ENCODE measurements around the gene PLXDC2. TPM values are rescaled to one million over a fixed set of nuclear protein-coding genes. Genes with fewer than 3 reads are reported as not detected.

PLXDC2 gene
- total RNA-seq, 1 experiment from 2014 or later: 0.76 TPM

Small RNA genes lying within 50 kb of the gene (small RNA-seq; reads per million reads assigned to genes)
- not detected for gene RNU6-1212P
